ENCODE results near the gene GPR55.

The GPR55 gene

GRCh38 chr2:230907361-230908091, 17.5 kb downstream of the GPR55 start:
- Histone ChIP-seq H3K4me3 (ENCODE audit: insufficient read depth, low read depth, low read length) (no peak overlapping the region), H3K9me3 (ENCODE audit: control insufficient read depth, low read length) (no peaks in the 10 kb centered on the region), H3K27me3 (ENCODE audit: control insufficient read depth, insufficient read depth, low read length, poor library complexity, severe bottlenecking) (peaks cover 3% of the 10 kb centered on the region), H3K4me1 (ENCODE audit: control insufficient read depth, insufficient read depth, low read length) (peaks cover 27% of the 10 kb centered on the region), H3K27ac (ENCODE audit: insufficient read depth, low read depth, low read length, poor library complexity, severe bottlenecking) (no peak overlapping the region), H3K36me3 (ENCODE audit: control insufficient read depth, insufficient read depth, low read length) (no peaks in the 10 kb centered on the region)
- 95 to 96% methylated on average over 16 of the region's 16 CpGs for WGBS, 2 experiments

- H3K4me3 ChIP-seq (ENCODE audit: insufficient read depth, low read depth, low read length), result no peak overlapping the region
- H3K27ac ChIP-seq (ENCODE audit: insufficient read depth, low read depth, low read length, poor library complexity, severe bottlenecking), result no peak overlapping the region
- 92% methylated on average over 15 of the region's 15 CpGs for WGBS, 2 experiments
- H3K36me3 ChIP-seq (ENCODE audit: control insufficient read depth, insufficient read depth, low read length), result no peaks in the 10 kb centered on the region
- H3K4me1 ChIP-seq (ENCODE audit: control insufficient read depth, insufficient read depth, low read length), result peaks cover 27% of the 10 kb centered on the region
- peaks cover 6% of the 10 kb centered on the region for H3K27me3 ChIP-seq (ENCODE audit: control insufficient read depth, insufficient read depth, low read length, poor library complexity, severe bottlenecking)
- no peaks in the 10 kb centered on the region for H3K9me3 ChIP-seq (ENCODE audit: control insufficient read depth, low read length)
Observed at GRCh38 chr2:230906471-230907230, 18.4 kb downstream of the GPR55 start.

GRCh38 chr2:230905448-230906421, 19.3 kb downstream of the GPR55 start:
- peaks cover 6% of the 10 kb centered on the region for H3K27me3 ChIP-seq (ENCODE audit: control insufficient read depth, insufficient read depth, low read length, poor library complexity, severe bottlenecking)
- peaks cover 27% of the 10 kb centered on the region for H3K4me1 ChIP-seq (ENCODE audit: control insufficient read depth, insufficient read depth, low read length)
- no peaks in the 10 kb centered on the region for H3K9me3 ChIP-seq (ENCODE audit: control insufficient read depth, low read length)
- WGBS, 2 experiments, result 37 to 42% methylated on average over 18 of the region's 18 CpGs
- no peak overlapping the region for H3K27ac ChIP-seq (ENCODE audit: insufficient read depth, low read depth, low read length, poor library complexity, severe bottlenecking)
- H3K4me3 ChIP-seq (ENCODE audit: insufficient read depth, low read depth, low read length), result no peak overlapping the region
- no peaks in the 10 kb centered on the region for H3K36me3 ChIP-seq (ENCODE audit: control insufficient read depth, insufficient read depth, low read length)

GRCh38 chr2:230904856-230905447, 20.1 kb downstream of the GPR55 start:
- H3K4me1 ChIP-seq (ENCODE audit: control insufficient read depth, insufficient read depth, low read length), result peaks cover 27% of the 10 kb centered on the region
- WGBS, 2 experiments, result 64 to 65% methylated on average over 15 of the region's 15 CpGs
- H3K36me3 ChIP-seq (ENCODE audit: control insufficient read depth, insufficient read depth, low read length), result no peaks in the 10 kb centered on the region
- no peaks in the 10 kb centered on the region for H3K9me3 ChIP-seq (ENCODE audit: control insufficient read depth, low read length)
- peaks cover 6% of the 10 kb centered on the region for H3K27me3 ChIP-seq (ENCODE audit: control insufficient read depth, insufficient read depth, low read length, poor library complexity, severe bottlenecking)
- H3K4me3 ChIP-seq (ENCODE audit: insufficient read depth, low read depth, low read length), result no peak overlapping the region
- no peak overlapping the region for H3K27ac ChIP-seq (ENCODE audit: insufficient read depth, low read depth, low read length, poor library complexity, severe bottlenecking)

GRCh38 chr2:230903231-230904150, 21.6 kb downstream of the GPR55 start:
- Histone ChIP-seq H3K9me3 (ENCODE audit: control insufficient read depth, low read length) (no peaks in the 10 kb centered on the region), H3K27ac (ENCODE audit: insufficient read depth, low read depth, low read length, poor library complexity, severe bottlenecking) (no peak overlapping the region), H3K36me3 (ENCODE audit: control insufficient read depth, insufficient read depth, low read length) (no peaks in the 10 kb centered on the region), H3K27me3 (ENCODE audit: control insufficient read depth, insufficient read depth, low read length, poor library complexity, severe bottlenecking) (peaks cover 6% of the 10 kb centered on the region), H3K4me3 (ENCODE audit: insufficient read depth, low read depth, low read length) (no peak overlapping the region), H3K4me1 (ENCODE audit: control insufficient read depth, insufficient read depth, low read length) (peaks cover 30% of the 10 kb centered on the region)
- 91 to 93% methylated on average over 19 of the region's 19 CpGs for WGBS, 2 experiments

- Histone ChIP-seq H3K9me3 (ENCODE audit: control insufficient read depth, low read length) (no peaks in the 10 kb centered on the region), H3K4me1 (ENCODE audit: control insufficient read depth, insufficient read depth, low read length) (peaks cover 26% of the 10 kb centered on the region), H3K36me3 (ENCODE audit: control insufficient read depth, insufficient read depth, low read length) (no peaks in the 10 kb centered on the region), H3K27me3 (ENCODE audit: control insufficient read depth, insufficient read depth, low read length, poor library complexity, severe bottlenecking) (peaks cover 6% of the 10 kb centered on the region), H3K27ac (ENCODE audit: insufficient read depth, low read depth, low read length, poor library complexity, severe bottlenecking) (no peak overlapping the region), H3K4me3 (ENCODE audit: insufficient read depth, low read depth, low read length) (no peak overlapping the region)
- 15 to 17% methylated on average over 8 of the region's 8 CpGs for WGBS, 2 experiments
Observed at GRCh38 chr2:230902180-230902899, 22.7 kb downstream of the GPR55 start.

GRCh38 chr2:230901006-230901405, 24.0 kb downstream of the GPR55 start:
- H3K9me3 ChIP-seq (ENCODE audit: control insufficient read depth, low read length), result no peaks in the 10 kb centered on the region
- no peaks in the 10 kb centered on the region for H3K36me3 ChIP-seq (ENCODE audit: control insufficient read depth, insufficient read depth, low read length)
- no peak overlapping the region for H3K27ac ChIP-seq (ENCODE audit: insufficient read depth, low read depth, low read length, poor library complexity, severe bottlenecking)
- 77 to 81% methylated on average over 5 of the region's 5 CpGs for WGBS, 2 experiments
- peaks cover 21% of the 10 kb centered on the region for H3K4me1 ChIP-seq (ENCODE audit: control insufficient read depth, insufficient read depth, low read length)
- H3K4me3 ChIP-seq (ENCODE audit: insufficient read depth, low read depth, low read length), result no peak overlapping the region
- H3K27me3 ChIP-seq (ENCODE audit: control insufficient read depth, insufficient read depth, low read length, poor library complexity, severe bottlenecking), result peaks cover 6% of the 10 kb centered on the region

GRCh38 chr2:230900336-230900995, 24.6 kb downstream of the GPR55 start:
- no peak overlapping the region for H3K27ac ChIP-seq (ENCODE audit: insufficient read depth, low read depth, low read length, poor library complexity, severe bottlenecking)
- H3K27me3 ChIP-seq (ENCODE audit: control insufficient read depth, insufficient read depth, low read length, poor library complexity, severe bottlenecking), result peaks cover 6% of the 10 kb centered on the region
- H3K36me3 ChIP-seq (ENCODE audit: control insufficient read depth, insufficient read depth, low read length), result no peaks in the 10 kb centered on the region
- 87 to 89% methylated on average over 10 of the region's 10 CpGs for WGBS, 2 experiments
- no peaks in the 10 kb centered on the region for H3K9me3 ChIP-seq (ENCODE audit: control insufficient read depth, low read length)
- H3K4me1 ChIP-seq (ENCODE audit: control insufficient read depth, insufficient read depth, low read length), result peaks cover 16% of the 10 kb centered on the region
- H3K4me3 ChIP-seq (ENCODE audit: insufficient read depth, low read depth, low read length), result no peak overlapping the region
